GM12878 (cell line): ENCODE results near the gene BDH1. TPM values are rescaled to one million over a fixed set of nuclear protein-coding genes. Genes with fewer than 3 reads are reported as not detected.

ENCODE experiments used
- ATAC-seq: fragments of 200-7000 bp; cut with Tn5 transposase; 3 replicates; pipeline ENCODE4 v1.9.1; 2020; ENCODE audit warnings: mild to moderate bottlenecking, moderate library complexity
- BruUV-seq: library from RNA; stranded (reverse); fragments of 400-500 nt; replicated peaks from 2 replicates; lab custom pipeline; 2021; lab: Mats Ljungman, UMichigan
- CTCF ChIA-PET: fragments of 300-600 bp; sonication (Branson Sonifier 250); formaldehyde crosslinking; extraction: SDS; loops from one replicate; lab custom pipeline; 2021; ENCODE audit warnings: inconsistent platforms; lab: Yijun Ruan, JAX
- POLR2A ChIA-PET: fragments of 350-600 bp; formaldehyde crosslinking; extraction: SDS; loops from one replicate; lab custom pipeline; 2021; ENCODE audit warnings: inconsistent platforms; lab: Charles Lee
- RAD21 ChIA-PET: fragments of 300-600 bp; sonication (Branson Sonifier 250); formaldehyde crosslinking; loops from one replicate; lab custom pipeline; 2023; ENCODE audit warnings: antibody characterized with exemption; ENCODE audit not compliant: unreplicated experiment; lab: Charles Lee
- SMC1A ChIA-PET: fragments of 300-600 bp; sonication (Branson Sonifier 250); formaldehyde crosslinking; loops from one replicate; lab custom pipeline; 2023; ENCODE audit not compliant: unreplicated experiment, uncharacterized antibody; lab: Charles Lee
- DNase-seq: peaks from one replicate; pipeline ENCODE4 v3.0.0-alpha.2; 2011; ENCODE audit warnings: low read depth, low spot score
- FAIRE-seq: peaks from 3 replicates; lab custom pipeline; 2011; peaks lifted over from hg19 to GRCh38; lab: Jason Lieb, UNC
- H2AFZ ChIP-seq: 2 replicates; pipeline ENCODE4 v1.6.0; 2011; ENCODE audit warnings: low read depth, low read length, control low read depth; ENCODE audit not compliant: control insufficient read depth
- H3K27ac ChIP-seq: 2 replicates; pipeline ENCODE4 v1.5.1; 2011; ENCODE audit warnings: control low read depth; ENCODE audit not compliant: control insufficient read depth, insufficient read depth
- H3K27me3 ChIP-seq, 2 experiments: replicated peaks in 1 of 2; 2 replicates each; pipeline versions ENCODE4 v1.6.0 to v1.6.1; 2011; ENCODE audit warnings: low read length in 1 of 2; ENCODE audit not compliant: control insufficient read depth in 2 of 2, insufficient read depth in 2 of 2
- H3K36me3 ChIP-seq, 2 experiments: 2 replicates each; pipeline ENCODE4 v1.5.1; 2011; ENCODE audit warnings: low read length in 1 of 2; ENCODE audit not compliant: control insufficient read depth in 2 of 2, insufficient read depth in 2 of 2
- H3K4me1 ChIP-seq: 2 replicates; pipeline ENCODE4 v1.6.1; 2011; ENCODE audit warnings: mild to moderate bottlenecking, low read length, moderate library complexity, mixed read lengths; ENCODE audit not compliant: control insufficient read depth, insufficient read depth
- H3K4me2 ChIP-seq: 2 replicates; pipeline ENCODE4 v1.6.0; 2011; ENCODE audit warnings: control low read depth; ENCODE audit not compliant: control insufficient read depth, insufficient read depth
- H3K4me3 ChIP-seq: fragments of 200-600 bp; sonication (generic); 2 replicates; pipeline ENCODE4 v1.5.1; 2016
- H3K79me2 ChIP-seq: 2 replicates; pipeline ENCODE4 v1.6.0; 2011; ENCODE audit warnings: low read length; ENCODE audit not compliant: control insufficient read depth, insufficient read depth
- H3K9ac ChIP-seq: 2 replicates; pipeline ENCODE4 v1.8.0; 2011; ENCODE audit warnings: low read length, control low read depth, mixed read lengths; ENCODE audit not compliant: control insufficient read depth, insufficient read depth
- H3K9me3 ChIP-seq: replicated peaks from 3 replicates; pipeline ENCODE4 v1.5.1; 2011; ENCODE audit warnings: mild to moderate bottlenecking, low read length; ENCODE audit not compliant: control insufficient read depth, insufficient read depth
- H4K20me1 ChIP-seq: 2 replicates; pipeline ENCODE4 v1.6.0; 2011; ENCODE audit not compliant: control insufficient read depth, insufficient read depth
- CBX3 ChIP-seq: fragments of 200-600 bp; sonication (generic); IDR thresholded peaks from 2 replicates; pipeline ENCODE4 v1.6.1; 2016; ENCODE audit warnings: low read depth, borderline replicate concordance
- KDM1A ChIP-seq: fragments of 200-600 bp; sonication (generic); IDR thresholded peaks from 2 replicates; pipeline ENCODE4 v1.6.1; 2016; ENCODE audit warnings: borderline replicate concordance
- MTA3 ChIP-seq: IDR thresholded peaks from 2 replicates; pipeline ENCODE4 v1.6.1; 2012; ENCODE audit warnings: low read length, inconsistent platforms, borderline replicate concordance
- MYC ChIP-seq: IDR thresholded peaks from 2 replicates; pipeline ENCODE4 v1.6.1; 2011; ENCODE audit warnings: mild to moderate bottlenecking, low read length, moderate library complexity, inconsistent platforms; ENCODE audit not compliant: insufficient read depth, insufficient replicate concordance, insufficient read length, severe bottlenecking
- SPI1 ChIP-seq: IDR thresholded peaks from 2 replicates; pipeline ENCODE4 v1.6.1; 2011; ENCODE audit warnings: low read depth, mild to moderate bottlenecking, low read length, moderate library complexity, borderline replicate concordance; ENCODE audit not compliant: insufficient read depth
- SRF ChIP-seq, 2 experiments: IDR thresholded peaks; 2 replicates each; pipeline ENCODE4 v1.6.1; 2011; ENCODE audit warnings: low read depth in 2 of 2, low read length in 2 of 2, mild to moderate bottlenecking in 1 of 2, moderate library complexity in 1 of 2
- TARDBP ChIP-seq: IDR thresholded peaks from 2 replicates; pipeline ENCODE4 v1.6.1; 2016; ENCODE audit warnings: borderline replicate concordance
- TCF7 ChIP-seq: IDR thresholded peaks from 2 replicates; pipeline ENCODE4 v1.6.1; 2014; ENCODE audit warnings: antibody characterized with exemption, borderline replicate concordance
- WGBS: methylation state at CpG from one replicate; pipeline ENCODE4 v1.1.6; 2016; ENCODE audit warnings: low lambda C conversion rate; ENCODE audit not compliant: insufficient replicate concordance, insufficient coverage; ENCODE audit errors: missing lambda C conversion rate; 5-methylcytosine and 5-hydroxymethylcytosine counted together
- in situ Hi-C: fragments of 300-500 bp; cut with MboI; formaldehyde crosslinking; loops from 9 replicates; pipeline ENCODE4 v1.14.3; 2018; ENCODE audit warnings: mixed read lengths
- intact Hi-C: fragments of 100-400 bp; cut with micrococcal nuclease; formaldehyde crosslinking; loops from one replicate; pipeline ENCODE4 v1.14.2; 2022; ENCODE audit not compliant: unreplicated experiment
- polyA plus RNA-seq, 11 experiments: library from polyadenylated mRNA; depleted of rRNA in 4 of 11; unstranded in 6 of 11; stranded (reverse) in 5 of 11; fragments of >200 nt; fragmentation: Nextera tagmentation in 4 of 11; fragmentation: Illumina TruSeq in 1 of 11; extraction: Ambion mirVana in 4 of 11; extraction: Trizol in 1 of 11; gene quantifications; 1 replicate in 1 of 11; 2 replicates in 10 of 11; pipeline versions ENCODE4 v1.2.1 to v1.2.3, GENCODE V29; 2011 to 2016; ENCODE audit warnings: inconsistent platforms in 2 of 11, missing spikeins in 2 of 11, low read depth in 1 of 11
- total RNA-seq, 4 experiments: library from RNA; depleted of rRNA in 3 of 4; stranded (reverse); fragments of >200 nt in 3 of 4; fragmentation: Illumina TruSeq in 1 of 4; extraction: Trizol in 1 of 4; gene quantifications; 2 replicates each; pipeline versions ENCODE4 v1.2.1 to v1.2.3, GENCODE V29; 2013 to 2021
- TF ChIP-seq, protein P1 (sequence below): fragments of 450-650 bp; conservative IDR thresholded peaks from 2 replicates; pipeline ENCODE4 v1.6.1; 2017; ENCODE audit warnings: mild to moderate bottlenecking, moderate library complexity
- TF ChIP-seq, protein P2 (sequence below): IDR thresholded peaks from 2 replicates; pipeline ENCODE4 v1.6.1; 2012; ENCODE audit warnings: low read depth, low read length, improper control_type of control experiment
- TF ChIP-seq, protein P3 (sequence below): IDR thresholded peaks from 2 replicates; pipeline ENCODE4 v1.6.1; 2012; ENCODE audit warnings: low read depth, low read length, improper control_type of control experiment
- TF ChIP-seq, protein P4 (sequence below): fragments of 150-350 bp; IDR thresholded peaks from 2 replicates; pipeline ENCODE4 v1.6.1; 2016; ENCODE audit warnings: low read depth, low read length
- TF ChIP-seq, protein P5 (sequence below): IDR thresholded peaks from 2 replicates; pipeline ENCODE4 v1.6.1; 2012; ENCODE audit warnings: low read depth, low read length, improper control_type of control experiment

The BDH1 gene
- total and polyA plus RNA-seq, 10 of the 15 experiments (the other 5 are each of a cell fraction or from before 2014, with no cell fraction given): 11.3 to 84.5 (median 60.3) TPM

DNA sequence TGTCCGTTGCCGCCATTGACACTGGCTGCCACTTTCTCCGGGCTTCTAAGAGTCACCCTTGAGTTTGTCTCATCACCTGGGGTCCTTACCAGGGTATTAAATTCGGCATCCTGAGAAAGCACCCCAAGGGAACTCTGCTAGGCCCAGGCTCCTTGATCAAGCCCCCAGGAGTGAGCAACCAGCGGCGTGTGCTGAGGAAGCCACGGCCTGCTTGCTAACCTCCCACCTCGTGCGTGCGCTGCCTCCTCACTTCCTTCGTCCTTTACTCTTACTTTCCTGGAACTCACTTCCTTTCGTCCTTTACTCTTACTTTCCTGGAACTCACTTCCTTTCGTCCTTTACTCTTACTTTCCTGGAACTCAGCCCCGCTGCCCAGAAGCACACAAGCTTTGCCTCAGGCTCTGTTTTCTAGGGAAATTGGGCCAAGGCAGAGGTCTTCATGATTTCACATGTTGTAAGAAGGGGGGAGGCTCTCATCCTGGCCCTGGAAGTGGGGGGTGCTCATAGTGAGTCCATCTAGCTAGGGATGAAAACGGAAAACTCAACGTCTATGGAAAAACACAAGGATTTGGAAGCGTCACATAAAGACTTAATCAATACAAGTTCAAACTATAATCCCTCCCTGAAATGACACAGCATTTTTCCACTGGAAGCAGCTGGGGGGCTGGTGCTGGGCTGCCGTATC is 36.7 kb upstream of the BDH1 start:
- ChIA-PET POLR2A (no interaction called here), SMC1A (no interaction called here), CTCF (no interaction called here), RAD21 (no interaction called here)
- no peak overlapping the region for H3K27ac ChIP-seq
- intact Hi-C loops: no loop called here
- no peak overlapping the region for H3K4me3 ChIP-seq
- no peak overlapping the region for H2AFZ ChIP-seq
- ATAC-seq: no peak
- DNase-seq: no peak
- H3K4me1 ChIP-seq: no peaks in the 10 kb centered on the region
- H3K9ac ChIP-seq: no peak overlapping the region
- no peaks in the 10 kb centered on the region for H3K36me3 ChIP-seq
- H3K79me2 ChIP-seq: no peaks in the 10 kb centered on the region
- no peaks in the 10 kb centered on the region for H4K20me1 ChIP-seq
- no TSS peak for BruUV-seq
- H3K9me3 ChIP-seq: no peaks in the 10 kb centered on the region
- 67% methylated on average over 18 of the region's 18 CpGs for WGBS
- in situ Hi-C loops: no loop called here
- no peak for FAIRE-seq
- H3K4me2 ChIP-seq: no peak overlapping the region
- H3K27me3 ChIP-seq: no peaks in the 10 kb centered on the region
- TF ChIP-seq TCF7 (no peak), MYC (no peak), SRF (IDR thresholded peaks at IDR 0.05; ENCODE audit: low read depth in 2 of 2, low read length in 2 of 2) (no peak), CBX3 (no peak), TARDBP (no peak), KDM1A (no peak), SPI1 (no peak), MTA3 (no peak)
- TF ChIP-seq, protein P1, sequence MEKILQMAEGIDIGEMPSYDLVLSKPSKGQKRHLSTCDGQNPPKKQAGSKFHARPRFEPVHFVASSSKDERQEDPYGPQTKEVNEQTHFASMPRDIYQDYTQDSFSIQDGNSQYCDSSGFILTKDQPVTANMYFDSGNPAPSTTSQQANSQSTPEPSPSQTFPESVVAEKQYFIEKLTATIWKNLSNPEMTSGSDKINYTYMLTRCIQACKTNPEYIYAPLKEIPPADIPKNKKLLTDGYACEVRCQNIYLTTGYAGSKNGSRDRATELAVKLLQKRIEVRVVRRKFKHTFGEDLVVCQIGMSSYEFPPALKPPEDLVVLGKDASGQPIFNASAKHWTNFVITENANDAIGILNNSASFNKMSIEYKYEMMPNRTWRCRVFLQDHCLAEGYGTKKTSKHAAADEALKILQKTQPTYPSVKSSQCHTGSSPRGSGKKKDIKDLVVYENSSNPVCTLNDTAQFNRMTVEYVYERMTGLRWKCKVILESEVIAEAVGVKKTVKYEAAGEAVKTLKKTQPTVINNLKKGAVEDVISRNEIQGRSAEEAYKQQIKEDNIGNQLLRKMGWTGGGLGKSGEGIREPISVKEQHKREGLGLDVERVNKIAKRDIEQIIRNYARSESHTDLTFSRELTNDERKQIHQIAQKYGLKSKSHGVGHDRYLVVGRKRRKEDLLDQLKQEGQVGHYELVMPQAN: no peak
- TF ChIP-seq, protein P2, sequence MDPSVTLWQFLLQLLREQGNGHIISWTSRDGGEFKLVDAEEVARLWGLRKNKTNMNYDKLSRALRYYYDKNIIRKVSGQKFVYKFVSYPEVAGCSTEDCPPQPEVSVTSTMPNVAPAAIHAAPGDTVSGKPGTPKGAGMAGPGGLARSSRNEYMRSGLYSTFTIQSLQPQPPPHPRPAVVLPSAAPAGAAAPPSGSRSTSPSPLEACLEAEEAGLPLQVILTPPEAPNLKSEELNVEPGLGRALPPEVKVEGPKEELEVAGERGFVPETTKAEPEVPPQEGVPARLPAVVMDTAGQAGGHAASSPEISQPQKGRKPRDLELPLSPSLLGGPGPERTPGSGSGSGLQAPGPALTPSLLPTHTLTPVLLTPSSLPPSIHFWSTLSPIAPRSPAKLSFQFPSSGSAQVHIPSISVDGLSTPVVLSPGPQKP: no peak
- TF ChIP-seq, protein P3, sequence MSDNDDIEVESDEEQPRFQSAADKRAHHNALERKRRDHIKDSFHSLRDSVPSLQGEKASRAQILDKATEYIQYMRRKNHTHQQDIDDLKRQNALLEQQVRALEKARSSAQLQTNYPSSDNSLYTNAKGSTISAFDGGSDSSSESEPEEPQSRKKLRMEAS: no peak
- TF ChIP-seq, protein P4, sequence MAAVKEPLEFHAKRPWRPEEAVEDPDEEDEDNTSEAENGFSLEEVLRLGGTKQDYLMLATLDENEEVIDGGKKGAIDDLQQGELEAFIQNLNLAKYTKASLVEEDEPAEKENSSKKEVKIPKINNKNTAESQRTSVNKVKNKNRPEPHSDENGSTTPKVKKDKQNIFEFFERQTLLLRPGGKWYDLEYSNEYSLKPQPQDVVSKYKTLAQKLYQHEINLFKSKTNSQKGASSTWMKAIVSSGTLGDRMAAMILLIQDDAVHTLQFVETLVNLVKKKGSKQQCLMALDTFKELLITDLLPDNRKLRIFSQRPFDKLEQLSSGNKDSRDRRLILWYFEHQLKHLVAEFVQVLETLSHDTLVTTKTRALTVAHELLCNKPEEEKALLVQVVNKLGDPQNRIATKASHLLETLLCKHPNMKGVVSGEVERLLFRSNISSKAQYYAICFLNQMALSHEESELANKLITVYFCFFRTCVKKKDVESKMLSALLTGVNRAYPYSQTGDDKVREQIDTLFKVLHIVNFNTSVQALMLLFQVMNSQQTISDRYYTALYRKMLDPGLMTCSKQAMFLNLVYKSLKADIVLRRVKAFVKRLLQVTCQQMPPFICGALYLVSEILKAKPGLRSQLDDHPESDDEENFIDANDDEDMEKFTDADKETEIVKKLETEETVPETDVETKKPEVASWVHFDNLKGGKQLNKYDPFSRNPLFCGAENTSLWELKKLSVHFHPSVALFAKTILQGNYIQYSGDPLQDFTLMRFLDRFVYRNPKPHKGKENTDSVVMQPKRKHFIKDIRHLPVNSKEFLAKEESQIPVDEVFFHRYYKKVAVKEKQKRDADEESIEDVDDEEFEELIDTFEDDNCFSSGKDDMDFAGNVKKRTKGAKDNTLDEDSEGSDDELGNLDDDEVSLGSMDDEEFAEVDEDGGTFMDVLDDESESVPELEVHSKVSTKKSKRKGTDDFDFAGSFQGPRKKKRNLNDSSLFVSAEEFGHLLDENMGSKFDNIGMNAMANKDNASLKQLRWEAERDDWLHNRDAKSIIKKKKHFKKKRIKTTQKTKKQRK: no peak
- TF ChIP-seq, protein P5, sequence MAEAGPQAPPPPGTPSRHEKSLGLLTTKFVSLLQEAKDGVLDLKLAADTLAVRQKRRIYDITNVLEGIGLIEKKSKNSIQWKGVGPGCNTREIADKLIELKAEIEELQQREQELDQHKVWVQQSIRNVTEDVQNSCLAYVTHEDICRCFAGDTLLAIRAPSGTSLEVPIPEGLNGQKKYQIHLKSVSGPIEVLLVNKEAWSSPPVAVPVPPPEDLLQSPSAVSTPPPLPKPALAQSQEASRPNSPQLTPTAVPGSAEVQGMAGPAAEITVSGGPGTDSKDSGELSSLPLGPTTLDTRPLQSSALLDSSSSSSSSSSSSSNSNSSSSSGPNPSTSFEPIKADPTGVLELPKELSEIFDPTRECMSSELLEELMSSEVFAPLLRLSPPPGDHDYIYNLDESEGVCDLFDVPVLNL: no peak
